NCI-H446 (cell line): ENCODE measurements around the gene FHIT.

Source experiments
- DNase-seq, 2 experiments: peaks; one replicate each; lab custom pipeline; 2025; lab: John Stamatoyannopoulos, UW

FHIT gene

DNA sequence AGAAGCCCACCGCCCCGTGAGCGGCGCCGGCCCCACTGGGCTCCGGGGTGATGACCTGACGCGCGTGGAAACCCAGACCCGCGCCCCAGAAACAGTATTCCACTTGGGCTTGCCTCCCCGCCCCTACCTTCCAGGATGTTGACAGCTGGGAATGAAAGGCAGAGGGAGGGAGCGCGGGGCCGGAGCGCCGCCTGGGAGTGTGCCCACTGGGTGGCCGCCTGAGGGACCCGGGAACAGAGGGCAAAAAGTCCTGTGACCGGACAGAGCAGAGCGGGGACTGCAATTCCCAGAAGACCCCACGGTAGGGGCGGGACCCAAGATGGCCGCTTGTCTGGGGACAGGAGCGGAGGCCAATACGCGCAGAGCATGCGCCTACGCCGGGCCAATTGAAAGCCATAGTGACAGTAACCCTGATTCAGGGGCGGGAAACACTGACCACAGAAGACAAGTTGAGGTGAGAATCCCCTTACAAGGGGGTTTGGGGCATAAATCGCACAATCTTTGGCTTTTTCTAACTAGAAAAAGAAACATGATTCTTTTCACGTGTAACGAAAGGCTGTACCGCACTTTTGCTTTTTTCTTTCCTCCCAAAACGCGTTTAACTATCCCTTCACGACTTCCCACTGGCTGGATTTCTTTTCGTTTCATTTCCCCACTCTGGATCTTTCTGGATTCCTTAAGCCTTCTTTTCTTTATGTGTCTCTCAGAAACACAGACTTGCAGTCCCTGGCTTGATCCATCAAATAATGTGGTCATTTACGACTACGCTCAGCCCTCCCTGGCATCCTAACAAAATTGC, at the start of gene FHIT:
Gene FHIT (minus strand): TSS at position 279 of the 799 bp plus-strand sequence.
- peak; percentile 58 to 91 for DNase-seq

DNA sequence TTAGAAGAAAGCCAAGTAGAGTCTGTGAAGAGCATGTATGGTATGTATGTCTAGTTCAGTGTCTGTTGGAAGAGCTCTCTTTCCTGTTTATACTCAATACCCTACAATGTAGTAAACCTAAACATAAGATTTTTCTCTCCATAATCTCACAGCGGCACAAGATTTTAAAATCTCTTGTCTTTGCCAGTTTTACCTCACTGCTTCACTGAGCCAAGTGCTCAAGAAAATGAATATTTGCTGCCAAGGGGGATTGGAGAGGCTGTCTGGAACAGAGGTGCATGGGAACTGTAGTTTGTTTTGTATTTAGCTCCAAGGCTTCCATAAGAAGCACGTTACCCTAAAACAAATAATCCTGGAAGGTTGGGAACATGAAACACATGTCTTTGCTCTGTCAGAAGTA, 49.5 kb upstream of the FHIT start:
- no peak for DNase-seq

GRCh38 chr3:61300006-61300380, 48.7 kb upstream of the FHIT start:
- no peak for DNase-seq

DNA sequence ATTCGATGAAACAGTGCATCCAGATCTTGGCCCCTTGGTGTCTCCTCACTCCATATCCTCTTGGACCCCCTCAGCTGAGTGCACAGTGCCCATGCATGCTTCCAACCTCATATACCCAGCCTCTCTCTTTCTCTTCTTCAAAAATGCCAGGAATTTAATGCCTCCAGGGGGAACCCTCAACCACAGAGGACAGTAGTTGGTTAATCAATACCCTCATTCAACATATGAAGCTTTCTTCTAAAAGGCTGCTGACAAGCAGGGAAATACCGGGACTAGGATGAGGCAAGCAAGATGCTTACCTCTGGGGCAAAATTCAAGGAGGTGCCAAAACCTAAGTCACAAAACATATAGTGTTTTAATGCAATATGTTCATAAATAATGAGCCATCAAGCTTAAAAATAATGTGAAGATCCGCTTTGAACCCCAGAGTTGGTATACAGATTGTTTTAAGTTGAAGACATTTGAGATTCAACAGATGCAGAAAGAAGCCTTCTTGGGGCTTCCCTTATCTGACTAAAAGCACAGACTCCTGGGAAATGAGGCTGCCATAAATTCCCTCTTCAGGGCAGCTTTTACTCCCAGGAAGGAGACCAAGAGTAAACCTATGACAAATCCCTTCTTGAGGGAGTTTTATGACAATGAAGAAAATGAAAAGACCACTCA, 48.2 kb upstream of the FHIT start:
- DNase-seq: no peak

DNA sequence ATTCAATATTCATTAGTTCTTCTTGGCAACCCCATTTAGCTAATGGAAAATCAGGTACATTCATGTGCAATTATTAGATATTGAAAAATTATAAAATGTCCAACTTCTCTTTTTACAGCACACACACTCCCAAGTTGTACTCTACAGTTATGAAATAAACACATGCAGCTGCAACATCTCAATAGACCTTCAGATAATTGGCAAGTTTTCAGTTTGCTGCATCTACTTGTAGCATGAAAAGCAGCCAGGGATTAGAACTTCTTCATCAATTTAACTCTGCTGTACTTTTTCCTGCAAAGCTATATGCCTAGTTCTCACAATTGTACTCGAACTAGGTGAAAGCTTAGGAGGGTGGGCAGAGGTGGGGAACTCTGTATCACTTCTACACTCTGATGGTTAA, 46.6 kb upstream of the FHIT start:
- DNase-seq: no peak

GRCh38 chr3:61288446-61288845, 37.2 kb upstream of the FHIT start:
- DNase-seq: no peak

- no peak for DNase-seq
Observed at GRCh38 chr3:61283876-61284275, 32.6 kb upstream of the FHIT start.

DNA sequence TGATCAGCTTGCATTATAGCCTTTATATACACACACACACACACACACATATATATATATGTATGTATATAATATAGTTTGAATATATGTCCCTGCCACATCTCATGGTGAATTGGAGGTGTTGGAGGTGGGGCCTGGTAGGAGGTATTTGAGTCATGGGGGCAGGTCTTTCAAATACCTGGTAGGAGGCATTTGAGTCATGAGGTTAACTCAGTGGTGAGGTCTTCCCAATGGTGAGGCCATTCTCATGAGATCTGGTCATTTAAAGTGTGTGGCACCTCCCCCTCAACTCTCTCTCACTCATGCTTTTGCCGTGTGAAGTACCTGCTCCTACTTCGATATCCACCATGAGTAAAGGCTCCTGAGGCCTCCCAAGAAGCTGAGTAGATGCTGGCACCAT, 27.5 kb upstream of the FHIT start:
- DNase-seq: no peak

DNA sequence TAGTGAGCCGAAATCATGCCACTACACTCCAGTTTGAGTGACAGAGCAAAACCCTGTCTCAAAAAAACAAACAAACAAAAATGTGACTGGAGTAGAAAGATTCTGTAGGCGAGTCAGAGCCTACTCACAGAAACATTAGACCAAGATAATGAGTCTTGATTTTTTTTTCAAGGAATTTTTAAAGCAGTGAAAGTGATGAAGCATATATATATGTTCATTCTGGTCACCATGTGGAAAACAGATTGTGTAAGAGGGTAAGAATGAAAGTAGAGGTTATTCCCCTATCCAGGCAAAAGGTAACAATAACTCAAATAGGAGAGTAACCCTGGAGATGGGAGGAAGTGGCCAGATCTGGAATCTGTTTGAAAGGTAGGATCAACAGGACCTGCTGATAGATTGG, 26.2 kb upstream of the FHIT start:
- no peak for DNase-seq

- DNase-seq: no peak
Observed at GRCh38 chr3:61269435-61269834, 18.2 kb upstream of the FHIT start.

- DNase-seq: no peak
Observed at GRCh38 chr3:61268644-61269043, 17.4 kb upstream of the FHIT start.

DNA sequence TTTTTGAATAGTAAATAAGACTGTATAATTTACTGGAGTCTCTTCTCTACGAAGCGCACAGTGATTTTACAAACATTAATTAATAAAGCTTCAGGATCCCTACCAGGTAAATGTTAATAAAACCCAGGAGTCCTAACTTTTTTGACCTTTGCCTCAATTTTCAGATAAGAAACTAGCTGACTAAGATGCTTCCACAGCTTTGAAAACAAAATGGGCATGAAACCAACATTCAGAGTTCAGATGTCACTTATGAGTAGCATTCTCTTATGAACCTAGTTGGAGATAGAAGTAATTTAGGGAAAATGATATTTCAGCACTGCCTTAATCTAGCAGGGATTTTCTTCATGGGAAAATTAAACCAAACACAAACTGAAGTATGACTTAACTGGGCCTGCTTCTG, 13.0 kb upstream of the FHIT start:
- DNase-seq: no peak

- no peak for DNase-seq
Observed at GRCh38 chr3:61257148-61257547, 5.9 kb upstream of the FHIT start.

- DNase-seq: no peak
Observed at GRCh38 chr3:61253756-61254155, 2.5 kb upstream of the FHIT start.

GRCh38 chr3:61252836-61253235, 1.6 kb upstream of the FHIT start:
- no peak for DNase-seq

DNA sequence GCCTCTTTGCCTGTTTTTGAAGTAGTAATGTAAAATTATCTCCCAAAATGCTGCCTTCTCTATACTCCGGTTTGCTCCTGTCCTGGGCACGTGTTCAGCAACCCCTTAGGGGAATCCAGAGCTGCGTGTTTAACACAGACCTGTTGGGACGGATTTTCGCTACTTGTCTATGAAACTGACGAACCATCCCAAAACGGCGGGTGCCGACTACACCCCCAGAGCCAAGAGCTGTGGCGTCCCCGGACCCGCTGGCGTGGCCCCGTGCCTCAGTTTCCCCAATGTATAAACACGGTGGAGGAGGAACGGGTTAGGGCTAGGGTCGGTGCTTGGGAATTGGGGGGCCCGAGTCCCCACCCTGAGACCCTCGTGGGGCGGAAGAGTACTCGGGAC, 473 bp downstream of the FHIT start:
- DNase-seq: no peak

DNA sequence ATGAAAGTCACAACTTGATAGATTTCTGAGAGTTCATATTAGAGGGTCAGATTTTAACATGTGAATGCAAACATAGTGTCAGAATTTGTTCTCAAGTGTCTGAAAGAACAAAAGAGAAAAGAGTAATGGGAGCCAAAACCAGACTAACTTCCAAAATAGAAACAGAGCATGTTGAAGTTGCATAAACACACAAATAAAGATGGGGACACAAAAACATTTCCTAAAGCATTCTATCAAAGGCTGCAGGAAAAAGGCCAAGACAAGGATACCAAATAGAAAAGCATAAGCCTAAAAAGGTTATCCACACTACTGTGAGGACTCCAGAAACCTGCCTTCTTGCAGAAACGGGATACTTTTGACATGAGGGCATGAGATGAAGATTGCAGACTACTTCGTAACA, 2.8 kb downstream of the FHIT start:
- no peak for DNase-seq

- no peak for DNase-seq
Observed at GRCh38 chr3:61247191-61247590, 4.1 kb downstream of the FHIT start.

DNA sequence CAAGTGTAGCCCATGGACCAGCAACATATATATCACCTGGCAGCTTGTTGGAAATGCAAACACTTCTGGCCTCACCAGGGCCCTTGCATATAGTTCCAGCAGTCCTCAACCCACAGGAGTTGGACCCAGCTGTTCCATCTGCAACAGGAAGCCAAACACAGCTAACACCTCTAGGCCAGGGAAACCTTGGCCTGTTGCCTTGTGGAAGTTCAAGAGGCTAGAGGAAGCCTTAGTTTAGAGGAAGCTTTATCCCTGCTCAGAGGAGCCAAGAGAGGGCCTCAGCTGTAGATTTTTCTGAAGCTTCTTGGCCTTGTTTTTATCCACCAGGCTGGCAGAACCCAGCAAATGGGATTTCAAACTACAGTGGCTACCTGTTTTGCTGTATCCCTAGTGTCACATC, 11.4 kb downstream of the FHIT start:
- peak in 1 of 2 experiments; percentile 48 for DNase-seq

- no peak for DNase-seq
Observed at GRCh38 chr3:61237858-61238257, 13.4 kb downstream of the FHIT start.

DNA sequence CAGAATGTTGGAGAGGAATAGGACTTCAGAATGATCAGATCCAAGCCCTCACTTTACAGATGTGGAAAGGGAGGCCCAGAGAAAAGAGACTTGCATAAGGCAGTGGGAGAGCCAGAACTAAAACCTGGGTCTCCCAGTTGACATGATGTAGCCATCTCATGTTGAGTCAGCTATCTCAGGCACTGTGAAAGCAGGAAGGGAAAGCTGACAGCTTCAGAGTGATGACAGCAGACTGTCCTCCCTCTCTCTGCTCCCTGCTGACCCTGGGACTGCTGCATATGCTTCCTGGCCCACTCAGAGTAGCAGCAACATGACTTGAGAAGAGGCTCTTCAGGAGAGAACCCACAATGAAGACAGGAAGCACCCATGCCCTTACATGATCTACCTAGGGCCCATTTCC, 14.7 kb downstream of the FHIT start:
- DNase-seq: no peak

DNA sequence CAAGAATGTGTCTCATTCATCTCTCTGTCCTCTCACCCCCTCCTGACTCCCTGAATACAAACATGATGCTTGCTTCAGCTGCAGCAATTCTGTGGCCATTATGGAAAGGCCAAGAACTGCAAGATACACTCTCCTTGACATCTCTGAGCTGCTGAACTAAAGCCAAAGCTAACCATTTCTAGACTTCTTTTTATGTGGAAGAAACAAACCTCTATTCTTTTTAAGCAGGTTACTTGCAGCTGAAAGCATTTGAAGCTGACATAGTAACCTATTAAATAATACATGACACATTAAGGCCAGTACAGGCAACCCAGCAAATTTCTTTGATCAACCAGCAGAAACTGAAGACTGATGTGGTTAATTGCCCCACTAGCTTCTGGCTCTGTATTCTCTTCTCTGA, 17.5 kb downstream of the FHIT start:
- DNase-seq: no peak

DNA sequence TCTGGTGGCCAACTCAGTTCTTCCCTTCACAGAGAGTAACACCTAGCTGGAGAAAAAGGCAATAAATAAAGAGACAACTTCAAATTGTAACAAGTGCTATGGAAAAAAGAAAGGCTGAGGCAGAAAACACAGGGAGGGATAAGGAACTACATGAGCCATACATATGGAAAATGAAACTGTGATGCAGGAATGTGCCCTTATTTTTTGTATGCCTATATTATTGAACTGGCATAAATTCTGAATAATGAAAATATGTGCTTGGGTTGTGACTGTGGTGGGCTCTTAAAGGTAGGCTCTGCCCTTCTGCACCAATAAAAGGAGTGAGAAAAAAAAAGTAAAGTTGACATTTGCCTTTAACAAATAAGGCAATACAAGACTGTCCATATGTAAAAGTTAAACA, 19.6 kb downstream of the FHIT start:
- DNase-seq: no peak

DNA sequence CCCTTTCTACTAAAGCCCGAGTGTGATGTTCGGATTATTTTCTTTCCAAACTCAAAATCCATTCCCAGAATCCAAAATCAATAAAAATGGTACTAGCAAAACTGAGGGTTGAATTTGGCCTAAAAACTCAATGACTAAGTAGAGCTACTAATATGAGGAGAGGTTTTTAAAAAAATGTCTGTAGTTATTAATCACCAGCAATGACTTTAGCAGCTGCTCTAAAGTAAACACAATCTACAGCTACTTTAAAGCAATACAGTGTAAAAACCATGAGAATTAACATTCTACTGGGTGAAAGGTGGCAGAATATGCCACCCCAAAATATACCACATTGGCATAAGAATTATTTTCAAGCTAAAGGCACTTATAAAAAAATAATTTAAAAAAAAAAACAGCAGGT, 23.5 kb downstream of the FHIT start:
- DNase-seq: no peak
